ENCODE measurements around the gene MBP.

The MBP gene

DNA sequence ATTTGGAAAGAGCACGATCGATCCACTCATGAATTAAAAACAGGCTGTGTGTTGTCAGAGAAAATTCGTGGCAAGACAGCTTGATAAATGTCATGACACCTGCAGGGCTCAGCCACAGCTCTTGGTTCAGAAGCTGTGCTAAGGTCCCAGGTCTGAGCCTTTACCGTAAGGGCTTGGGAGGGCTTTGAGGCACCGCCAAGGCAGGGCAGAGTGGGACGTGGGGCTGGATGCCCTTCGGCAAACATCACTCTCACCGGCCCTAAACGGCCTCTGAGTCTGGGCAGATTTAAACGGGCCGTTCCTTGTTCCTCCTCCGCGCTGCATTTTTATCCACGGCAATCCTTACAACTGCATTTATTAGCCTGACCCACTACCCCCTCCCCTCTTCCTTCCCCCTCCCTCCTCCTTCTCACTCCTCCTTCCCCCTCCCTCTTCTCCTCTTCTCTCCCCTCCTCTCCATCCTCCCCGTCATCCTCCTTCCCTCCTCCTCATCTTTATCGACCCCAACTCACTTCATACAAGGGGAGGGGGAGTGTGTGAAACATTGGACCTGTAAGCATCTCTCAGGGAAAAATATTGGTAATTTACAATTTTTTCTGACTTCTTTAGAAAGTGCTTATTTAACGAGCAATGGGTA lies 33.9 kb downstream of the MBP start:
- DNase-seq, result no peak

DNA sequence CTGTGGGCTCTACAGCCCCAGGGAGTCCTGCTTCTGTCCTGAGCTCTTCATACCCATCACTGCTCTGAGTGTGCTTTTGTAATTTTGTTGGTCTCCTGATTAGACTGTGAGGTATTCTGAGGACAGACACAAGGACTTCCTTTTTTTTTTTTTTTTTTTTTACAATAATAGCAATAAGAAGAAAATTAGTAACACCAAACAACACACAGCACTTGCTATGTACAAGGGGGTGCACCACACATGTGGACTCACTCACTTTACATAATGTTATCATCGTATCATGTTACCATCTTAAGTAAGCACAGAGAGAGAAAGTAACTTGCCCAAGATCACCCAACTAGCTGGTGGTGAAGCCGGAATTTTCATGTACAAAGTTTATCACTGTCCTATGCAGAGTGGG lies 34.6 kb downstream of the MBP start:
- no peak for DNase-seq

DNA sequence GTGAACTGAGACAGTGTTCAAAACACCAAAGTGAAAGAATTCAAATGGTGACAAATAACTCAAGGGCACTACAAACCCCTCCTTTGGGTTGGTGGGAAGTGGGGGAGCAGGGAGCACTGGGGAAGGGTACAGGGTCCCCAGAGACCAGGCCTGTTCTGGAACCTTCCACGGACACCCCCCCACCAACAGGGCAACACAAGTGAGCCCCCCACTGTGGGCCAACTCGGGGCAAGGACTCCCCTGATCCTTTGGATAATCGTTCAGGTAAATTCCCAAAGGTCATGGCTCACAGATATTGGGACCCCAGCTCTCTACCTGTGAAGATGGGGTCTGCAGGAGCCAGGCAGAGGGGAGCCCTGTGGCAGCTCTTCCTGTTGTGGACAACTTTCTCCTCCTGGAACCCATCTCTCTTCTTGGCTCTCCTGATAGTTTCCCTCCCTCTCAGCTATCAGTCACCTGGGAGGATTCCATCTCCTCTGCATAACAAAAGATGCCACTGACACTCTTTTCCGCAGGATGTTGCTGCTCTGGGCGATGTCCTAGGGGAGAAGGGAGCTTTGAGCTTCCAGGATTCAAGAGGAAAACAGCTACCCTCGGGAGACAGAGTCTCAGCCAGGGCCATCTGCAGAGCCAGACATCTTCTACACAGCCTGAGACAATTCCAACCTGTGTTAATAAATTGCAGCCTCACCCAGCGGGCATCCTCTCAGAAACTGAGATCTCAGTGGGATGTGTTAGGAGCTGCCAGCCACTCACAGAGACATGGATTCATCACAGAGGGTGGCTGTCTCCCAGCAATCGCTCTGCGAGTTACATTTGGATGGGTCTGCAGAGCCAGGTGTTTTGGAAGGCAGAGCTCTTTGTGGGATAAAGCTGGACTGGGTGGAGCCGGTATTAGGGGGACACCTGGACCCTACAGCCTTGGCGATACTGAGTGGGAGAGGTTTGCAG lies 35.4 kb downstream of the MBP start:
- DNase-seq, result no peak

DNA sequence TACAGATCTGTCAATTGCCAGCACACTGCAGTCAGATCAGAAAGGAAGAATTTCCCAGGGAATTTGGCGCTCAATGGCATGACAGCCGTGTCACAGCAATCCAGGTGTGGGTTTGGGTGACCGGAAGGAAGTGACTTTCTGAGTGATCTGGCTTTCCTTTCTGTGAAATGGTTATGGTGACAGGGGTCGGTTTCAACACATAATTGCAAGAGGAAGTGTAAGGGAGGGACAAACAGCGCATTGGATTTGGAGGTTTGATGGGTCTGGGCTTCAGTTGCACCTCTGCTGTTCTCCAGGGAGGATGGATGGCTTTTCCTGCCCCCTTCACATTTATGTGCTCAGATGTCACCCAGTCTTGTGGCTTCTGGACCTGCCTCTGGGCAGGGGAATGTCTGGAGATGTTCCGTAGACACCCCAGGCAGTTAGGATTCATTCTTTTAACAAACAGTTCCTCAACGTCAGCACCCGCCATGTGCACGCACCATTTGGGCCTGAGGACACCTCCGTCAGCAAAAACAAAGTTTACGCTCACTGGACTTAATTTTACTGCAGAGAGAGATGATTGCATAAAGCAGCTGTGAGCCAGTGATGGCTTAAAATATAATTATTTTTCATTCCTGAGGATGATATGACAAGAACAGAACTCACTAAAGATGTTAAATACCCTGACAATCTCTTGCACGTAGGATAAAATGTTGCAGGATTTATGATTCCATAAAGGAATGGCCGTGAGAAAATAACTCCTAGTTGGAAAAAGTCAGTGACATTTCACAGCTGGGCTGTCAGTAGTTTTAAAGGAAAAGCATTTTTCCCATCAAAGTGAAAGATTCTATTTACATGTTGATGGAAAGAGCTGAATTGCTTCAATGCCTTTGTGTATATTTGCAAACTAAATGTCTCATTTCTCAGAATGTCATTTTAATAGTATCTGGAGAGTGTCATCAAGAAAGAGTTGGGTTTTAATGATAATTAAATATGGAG lies 36.9 kb downstream of the MBP start:
- DNase-seq, result no peak

DNA sequence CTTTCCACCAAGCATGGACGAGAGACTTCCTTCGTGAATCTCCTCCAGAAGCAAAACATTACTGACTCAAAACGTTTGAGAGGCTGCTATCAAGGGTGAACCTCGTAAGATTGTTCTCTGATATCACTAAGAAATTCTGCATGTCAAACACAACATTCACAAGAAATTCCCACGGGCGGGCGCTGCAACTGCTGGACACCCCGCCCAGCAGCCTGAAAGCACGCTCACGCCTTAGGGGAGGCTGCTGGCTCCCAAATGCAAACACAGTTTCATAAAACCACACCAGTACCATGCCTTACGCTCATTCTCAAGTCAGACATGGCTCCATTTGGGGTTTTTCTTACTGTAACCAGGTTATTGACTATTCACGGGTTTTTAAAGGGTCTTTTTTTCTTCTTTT lies 39.0 kb downstream of the MBP start:
- DNase-seq, result no peak

DNA sequence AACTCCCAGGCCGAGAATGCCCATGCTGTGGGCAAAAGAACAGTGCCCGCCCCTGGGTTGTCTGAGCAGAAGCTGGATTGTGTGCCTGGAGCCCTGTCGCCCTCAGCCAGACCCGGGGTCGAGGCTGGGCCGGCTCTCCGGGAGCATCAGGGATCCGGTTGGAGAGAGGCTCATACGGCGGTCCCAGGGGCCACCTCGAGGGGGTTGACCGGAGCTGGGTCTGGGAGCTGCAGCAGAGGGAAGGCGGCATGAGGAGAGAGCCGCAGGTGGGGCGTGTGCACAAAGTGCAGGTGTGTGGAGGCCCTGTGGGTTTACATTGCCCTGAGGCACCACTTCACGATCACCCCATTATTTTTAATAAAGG lies 39.5 kb downstream of the MBP start:
- no peak for DNase-seq

DNA sequence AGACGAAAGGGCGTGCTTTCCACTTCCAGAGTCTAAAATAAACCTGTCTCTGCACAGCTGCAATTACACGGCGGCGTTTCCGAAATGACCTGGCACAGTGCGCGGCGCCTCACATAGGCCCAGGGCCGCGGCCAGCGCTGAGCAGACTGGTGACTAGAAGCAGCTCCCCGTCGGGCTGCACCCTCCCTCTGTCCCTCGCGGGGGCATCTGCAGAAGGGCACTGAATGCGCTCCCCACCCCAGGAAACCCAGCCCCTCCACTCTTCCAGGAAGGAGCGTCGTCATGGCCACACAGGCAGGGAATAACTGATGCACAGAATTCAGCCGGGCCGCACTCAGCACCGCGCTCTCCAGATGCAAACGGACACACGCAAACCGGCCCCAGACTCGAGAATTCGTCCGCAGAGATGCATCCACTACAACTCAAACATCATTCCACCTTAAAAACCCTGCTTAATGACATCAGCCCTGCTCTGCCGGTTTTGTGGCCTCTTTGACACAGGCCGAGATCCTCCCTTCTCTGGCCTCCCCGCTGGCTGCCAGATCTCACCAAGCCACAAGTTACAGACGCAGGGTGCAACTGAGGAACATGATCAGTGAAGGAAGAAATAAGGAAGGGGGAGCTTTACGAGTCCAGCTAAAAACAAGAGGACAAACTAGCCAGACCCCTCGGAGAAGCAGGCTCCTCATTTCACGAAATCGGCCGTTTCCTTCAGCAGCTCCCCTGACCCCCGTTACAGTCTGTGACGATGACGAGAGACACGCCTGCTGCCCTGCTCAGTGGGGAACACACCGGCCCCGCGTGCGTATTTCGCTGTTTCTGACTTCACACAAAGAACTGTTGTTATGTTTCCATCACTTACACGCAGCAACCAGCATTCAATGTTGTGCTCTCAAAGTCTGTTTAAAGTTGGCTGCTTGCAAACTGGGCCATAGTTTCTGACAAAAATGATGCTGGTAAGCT lies 40.2 kb downstream of the MBP start:
- DNase-seq, result no peak

DNA sequence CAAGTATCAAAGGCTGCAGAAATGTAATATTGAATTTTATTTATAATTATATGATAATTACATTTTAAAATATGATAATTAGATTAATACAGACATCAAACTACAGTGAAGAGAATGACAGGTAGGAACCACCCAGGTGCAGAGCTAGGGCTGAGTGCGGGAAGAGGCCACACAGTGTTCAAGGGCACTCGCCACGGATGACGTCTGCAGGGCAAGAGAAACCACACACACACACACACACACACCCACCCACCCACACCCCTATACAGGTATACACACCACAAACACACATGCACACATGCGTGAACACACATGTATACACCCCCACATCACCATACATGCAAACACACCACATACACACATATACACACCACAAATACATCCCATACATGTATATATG lies 41.2 kb downstream of the MBP start:
- DNase-seq, result no peak

DNA sequence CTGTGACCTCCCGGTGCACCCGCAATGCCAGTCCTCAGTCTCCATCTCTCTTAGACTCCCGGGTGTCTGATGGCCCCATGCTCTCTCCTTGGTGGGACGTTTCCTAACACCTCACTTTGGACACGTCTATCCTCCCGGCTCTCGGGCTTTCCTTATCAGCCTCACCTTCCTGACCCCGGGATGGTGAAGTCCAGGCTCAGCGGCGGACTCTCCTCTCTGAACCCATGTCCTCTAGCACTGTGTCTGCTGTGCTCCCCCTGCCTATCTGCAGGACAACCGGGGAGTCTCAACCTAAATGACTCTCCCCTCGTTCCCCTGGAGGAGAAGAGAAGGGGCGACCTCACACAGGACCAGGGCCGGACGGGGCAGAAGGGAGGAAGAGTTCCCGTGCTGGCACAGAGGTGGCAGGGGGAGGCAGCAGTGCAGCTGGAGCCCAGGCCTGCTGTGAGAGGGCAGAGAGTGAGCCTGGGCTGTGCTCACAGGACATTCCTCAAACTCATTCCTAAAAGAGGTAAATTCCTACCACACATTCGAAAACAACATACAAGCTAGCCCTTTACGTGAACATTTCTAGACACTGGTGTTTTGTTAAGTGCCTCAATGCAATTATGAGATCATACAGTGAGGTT lies 41.9 kb downstream of the MBP start:
- no peak for DNase-seq

DNA sequence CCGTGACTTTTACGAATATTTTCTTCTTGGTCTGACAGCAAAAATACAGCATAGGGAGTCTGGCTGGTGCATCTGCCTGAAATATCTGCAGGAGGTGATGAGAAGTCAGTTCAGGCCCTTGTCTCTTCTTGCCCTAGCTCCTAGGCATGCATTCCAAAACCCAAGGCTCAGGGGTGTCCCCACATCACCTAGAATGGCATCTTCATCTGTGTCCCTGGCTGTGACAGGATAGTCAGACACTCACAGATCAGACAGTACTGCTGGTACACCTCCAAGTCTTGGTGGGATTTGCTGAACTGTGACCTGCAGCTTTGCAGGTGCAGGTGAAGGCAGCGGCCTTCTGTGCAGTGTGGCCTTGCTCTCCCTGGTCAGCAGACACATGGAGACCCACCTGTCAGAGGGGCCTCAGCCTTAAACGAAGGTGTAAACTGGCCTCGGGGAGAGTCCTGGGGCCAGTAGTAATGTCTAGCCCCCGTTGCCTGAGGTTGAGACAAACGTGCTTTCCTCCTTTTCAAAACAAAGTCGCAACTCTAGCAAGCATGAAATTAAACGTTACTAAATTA lies 42.8 kb downstream of the MBP start:
- no peak for DNase-seq

DNA sequence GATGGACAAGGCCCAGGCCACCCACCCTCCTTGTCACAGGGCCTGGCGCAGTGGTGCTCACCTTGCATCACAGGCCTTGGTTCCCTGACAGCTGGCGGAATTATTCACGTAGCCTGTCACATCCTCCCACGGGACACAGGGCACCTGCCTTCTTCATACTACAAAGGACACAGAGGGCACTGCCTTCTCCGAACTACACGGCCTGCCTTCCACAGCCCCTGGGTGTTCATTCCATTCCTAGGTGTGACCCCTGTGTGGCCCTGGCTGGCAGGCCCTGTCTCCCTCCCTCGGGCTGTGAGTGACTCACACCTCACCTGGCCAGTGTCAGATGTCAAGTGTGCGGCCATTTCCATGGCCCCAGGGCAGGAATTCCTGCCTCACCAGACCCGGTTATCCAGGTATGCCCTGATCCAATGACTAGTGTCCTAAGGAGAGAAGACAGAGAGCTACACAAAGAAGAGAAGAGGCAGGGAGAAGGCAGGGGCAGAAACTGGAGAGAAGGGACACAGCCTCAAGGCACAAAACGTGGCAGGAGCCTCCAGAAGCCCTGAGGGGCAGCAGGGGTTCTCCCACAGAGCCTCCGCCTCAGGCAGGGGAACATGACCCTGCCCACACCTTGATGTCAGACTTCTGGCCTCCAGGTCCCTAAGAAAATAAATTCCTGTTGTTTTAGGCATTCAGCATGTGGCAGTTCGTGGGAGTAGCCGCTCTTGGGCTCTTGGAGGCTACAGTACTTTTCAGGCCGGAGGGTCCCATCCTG lies 43.4 kb downstream of the MBP start:
- no peak for DNase-seq

DNA sequence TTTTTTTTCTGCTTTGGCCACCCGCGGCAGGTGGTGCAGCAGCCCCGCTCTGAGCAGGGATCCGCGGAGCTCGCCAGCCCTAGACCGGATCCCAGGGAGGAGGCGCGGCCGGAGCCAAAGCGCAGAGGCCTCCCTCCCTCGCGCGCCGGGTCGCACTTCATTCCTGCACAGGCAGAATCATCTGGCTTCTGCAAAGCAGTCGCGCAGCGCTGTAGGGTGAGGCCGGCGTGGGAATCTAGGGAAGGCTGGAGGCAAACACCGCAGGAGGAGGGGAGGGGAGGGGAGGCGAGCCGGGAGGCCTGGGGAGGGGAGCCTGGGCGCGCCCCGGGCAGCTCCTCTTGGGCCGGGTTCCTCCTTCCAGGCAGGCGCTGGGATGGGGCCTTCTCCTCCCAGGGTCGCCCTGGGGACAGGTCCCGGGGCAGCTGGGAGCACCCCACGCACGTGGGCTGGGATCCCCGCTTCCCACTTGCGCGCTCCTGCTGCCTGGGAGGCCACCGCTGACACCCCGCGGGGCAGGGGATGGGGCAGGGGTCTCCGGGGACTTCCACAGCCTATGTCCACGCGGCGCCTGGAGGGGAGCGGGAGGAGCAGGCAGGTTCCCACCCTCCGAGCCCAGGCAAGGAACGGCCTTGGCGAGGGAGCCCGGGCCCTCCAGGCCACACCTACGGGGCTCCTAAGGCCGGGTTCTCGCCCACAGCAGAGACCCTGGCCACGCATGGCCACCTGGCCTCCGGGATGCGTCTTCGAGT lies 45.0 kb downstream of the MBP start:
- DNase-seq, result peak; percentile 64

DNA sequence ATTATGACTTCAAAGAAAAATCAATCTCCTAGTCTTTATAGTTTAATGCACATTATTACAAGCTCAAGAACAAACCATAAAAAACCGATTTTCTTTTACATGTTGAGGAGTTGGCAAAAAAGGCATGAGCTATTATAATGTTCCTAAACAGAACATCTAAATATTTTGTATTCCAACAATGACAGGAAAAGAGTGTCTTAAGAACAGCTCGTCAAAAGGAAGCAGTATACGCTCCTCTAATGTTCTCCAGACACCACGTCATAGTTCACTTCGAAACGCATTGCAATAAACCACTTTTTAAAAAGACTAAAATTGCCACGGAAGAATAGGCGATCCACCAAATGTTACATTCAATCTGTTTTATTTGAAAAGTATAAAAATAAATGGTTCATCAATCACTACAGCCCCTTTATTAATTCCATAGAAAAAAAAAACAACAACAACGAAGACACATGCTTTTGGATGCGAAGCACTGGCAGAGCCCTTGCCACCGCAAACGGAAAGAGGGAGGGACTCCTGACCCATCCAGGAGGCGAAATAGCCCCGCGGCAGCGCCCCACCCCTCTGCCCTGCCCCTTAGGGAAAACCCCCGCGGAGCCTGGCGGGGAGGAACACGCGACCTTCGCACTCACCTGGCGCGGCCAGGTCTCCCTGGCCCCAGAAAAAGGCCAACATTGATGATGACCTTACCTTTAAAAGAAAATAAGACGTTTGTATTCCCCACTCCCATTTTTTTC lies 45.8 kb downstream of the MBP start:
- DNase-seq, result no peak

DNA sequence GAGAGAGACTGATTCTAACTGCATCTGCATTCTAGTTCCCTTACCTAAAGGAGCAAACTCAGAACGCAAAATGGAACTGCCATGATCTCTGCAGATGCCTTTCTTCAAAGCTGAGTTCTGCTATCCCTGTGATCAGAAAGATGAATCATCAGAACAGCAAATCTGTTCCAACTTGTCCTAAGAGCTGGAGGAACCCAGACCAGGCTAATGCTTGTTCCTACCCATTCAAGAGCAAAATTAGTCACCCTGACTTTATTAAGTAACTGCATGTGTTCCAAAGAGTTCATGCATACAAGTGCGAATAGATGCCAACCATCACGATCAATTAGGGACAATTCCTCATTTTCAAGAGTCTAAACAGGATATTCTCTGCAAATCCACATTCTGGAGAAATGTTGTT lies 46.5 kb downstream of the MBP start:
- DNase-seq, result no peak

DNA sequence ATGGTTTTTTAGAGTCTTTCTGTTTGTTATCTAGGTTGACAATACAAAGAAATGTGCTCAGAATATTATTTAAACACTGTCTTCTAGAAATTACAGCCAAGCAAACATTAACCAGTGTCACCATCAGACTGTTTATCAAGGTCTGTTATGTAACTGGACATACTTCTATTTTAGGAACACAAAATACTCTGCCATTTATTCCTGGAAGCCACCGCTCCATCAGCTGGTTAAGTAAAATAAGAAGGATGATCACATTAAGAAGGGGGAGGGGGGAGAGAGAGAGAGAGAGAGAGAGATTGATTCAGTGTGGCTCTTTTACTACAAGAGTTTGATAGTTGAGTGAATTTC lies 47.9 kb downstream of the MBP start:
- no peak for DNase-seq

DNA sequence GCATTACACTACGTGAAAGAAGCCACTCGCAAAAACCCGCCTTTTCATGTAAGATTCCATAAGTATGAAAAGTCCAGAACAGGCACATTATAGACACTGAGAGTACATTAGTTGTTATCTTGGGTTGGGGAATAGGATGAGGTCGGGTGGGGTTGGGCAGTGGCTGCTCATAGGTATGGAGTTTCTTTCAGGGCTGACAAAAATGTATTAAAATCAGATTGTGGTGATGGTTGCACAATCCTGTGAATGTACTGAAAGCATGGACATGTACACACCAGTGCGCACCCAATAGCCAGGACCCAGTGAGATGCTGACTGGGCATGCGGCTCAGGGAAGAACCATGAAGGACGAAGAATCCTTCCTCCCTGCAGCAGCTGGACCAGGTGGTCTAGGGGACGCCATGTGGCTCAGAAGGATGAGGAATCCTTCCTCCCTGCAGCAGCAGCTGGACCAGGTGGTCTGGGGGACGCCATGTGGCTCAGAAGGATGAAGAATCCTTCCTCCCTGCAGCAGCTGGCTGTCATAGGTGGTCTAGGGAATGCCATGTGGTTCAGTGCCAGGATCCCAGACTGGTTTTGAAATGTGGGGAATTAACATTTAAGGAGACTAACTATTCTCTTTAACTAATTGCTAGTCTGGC lies 50.1 kb downstream of the MBP start:
- no peak for DNase-seq

DNA sequence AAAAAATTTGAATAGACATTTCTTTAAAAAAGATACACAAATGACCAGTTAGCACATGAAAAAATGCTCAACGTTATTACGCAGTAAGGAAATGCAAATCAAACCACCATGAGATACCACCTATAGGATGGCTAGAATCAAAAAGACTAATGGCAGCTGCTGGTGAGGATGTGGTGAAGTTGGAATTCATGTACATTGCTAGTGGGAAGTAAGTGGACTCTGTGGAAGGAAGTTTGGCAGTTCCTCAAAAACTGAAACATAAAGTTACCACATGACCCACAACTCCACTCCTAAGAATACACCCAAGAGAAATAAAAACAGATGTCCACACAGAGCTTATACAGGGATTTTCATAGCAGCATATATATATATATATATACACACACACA lies 51.2 kb downstream of the MBP start:
- no peak for DNase-seq

DNA sequence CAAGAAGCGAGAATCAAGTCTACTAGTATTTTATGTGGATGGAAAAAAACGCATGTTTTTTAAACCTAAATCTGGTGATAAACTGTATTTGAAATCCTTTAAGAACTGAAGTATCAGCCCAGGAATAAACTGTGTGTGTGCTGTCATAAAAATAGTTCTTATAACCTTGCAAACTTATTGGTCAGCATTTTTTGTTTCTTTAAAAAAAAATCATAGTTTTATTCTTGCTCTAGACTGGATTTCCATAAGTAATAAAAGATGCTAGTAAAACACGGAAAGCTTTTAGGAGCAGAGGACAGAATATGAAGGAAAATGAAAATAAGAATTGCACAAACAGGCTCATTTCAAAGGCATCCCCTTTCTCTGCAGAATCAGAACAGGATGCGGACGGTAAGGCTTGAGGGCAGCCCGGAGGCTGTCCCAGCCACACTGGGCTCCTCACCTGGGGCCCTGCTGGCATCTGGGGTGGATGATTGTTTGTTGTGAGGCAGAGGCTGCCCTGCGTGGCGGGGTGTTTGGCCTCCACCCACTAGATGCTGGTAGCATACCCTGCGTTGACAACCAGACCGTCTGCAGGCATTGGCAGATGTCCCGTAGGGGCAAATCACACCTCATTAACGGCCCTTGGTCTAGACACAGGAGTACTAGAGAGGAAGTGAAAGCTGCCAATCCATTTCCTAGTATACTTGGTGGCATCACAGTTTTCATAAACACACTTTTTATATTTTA lies 52.5 kb downstream of the MBP start:
- DNase-seq, result no peak

Measured in retina (tissue), 1 donor.